A673 (cell line): ENCODE results near the gene JAML.

Experiments used
- CTCF ChIP-seq: fragments of 300-800, 200-600 bp; sonication (generic); conservative IDR thresholded peaks from 2 replicates; pipeline ENCODE4 v1.5.1; 2017; ENCODE audit warnings: low read depth, mild to moderate bottlenecking, antibody characterized with exemption, low read length, moderate library complexity, mixed read lengths
- EZH2 ChIP-seq: fragments of 200-600 bp; sonication (generic); IDR thresholded peaks from 2 replicates; pipeline ENCODE4 v1.6.1; 2017; ENCODE audit warnings: borderline replicate concordance, low read depth, mild to moderate bottlenecking, mixed read lengths, antibody characterized with exemption, low read length; ENCODE audit not compliant: poor library complexity, severe bottlenecking

- TF ChIP-seq EZH2 (no peak), CTCF (no peak)
These were observed 44.5 kb downstream of the JAML start for GRCh38 chr11:118180300-118180703.
